ENCODE data around the gene JUND. TPM values are rescaled to one million over a fixed set of nuclear protein-coding genes. Genes with fewer than 3 reads are reported as not detected.

Gene JUND
- total RNA-seq, 1 donor from 2014 or later: 298 TPM

Small RNAs within 50 kb of the gene (microRNA-seq; reads per million reads assigned to microRNA genes)
- 1.4 reads per million for gene MIR3188

Other genes starting within 250 kb of the JUND start
- 2.1 TPM for gene IL12RB1, start 194.7 kb downstream of the JUND start, total RNA-seq
- 20.1 TPM for gene MAST3, start 183.8 kb downstream of the JUND start, total RNA-seq
- gene PIK3R2, start 128.5 kb downstream of the JUND start, total RNA-seq: 19.5 TPM
- gene IFI30, start 107.8 kb downstream of the JUND start, total RNA-seq: 82.2 TPM
- gene MPV17L2, start 88.4 kb downstream of the JUND start, total RNA-seq: 9.2 TPM
- gene RAB3A, start 77.6 kb downstream of the JUND start, total RNA-seq: 2.9 TPM
- 2.1 TPM for gene PDE4C, start 55.2 kb downstream of the JUND start, total RNA-seq
- 12.7 TPM for gene IQCN, start 7.2 kb downstream of the JUND start, total RNA-seq
- 45.7 TPM for gene LSM4, start 41.5 kb upstream of the JUND start, total RNA-seq
- 49.6 TPM for gene PGPEP1, start 59.0 kb upstream of the JUND start, total RNA-seq
- 8.3 TPM for gene GDF15, start 104.5 kb upstream of the JUND start, total RNA-seq
- gene LRRC25, start 116.0 kb upstream of the JUND start, total RNA-seq: 8.2 TPM
- gene SSBP4, start 137.8 kb upstream of the JUND start, total RNA-seq: 82.5 TPM
- gene ISYNA1, start 156.5 kb upstream of the JUND start, total RNA-seq: 112 TPM
- 28.9 TPM for gene ELL, start 240.4 kb upstream of the JUND start, total RNA-seq